Middle frontal gyrus (tissue), 1 donor: ENCODE data around the gene FOXI2.

ENCODE experiments used
- DNase-seq: peaks from one replicate; pipeline ENCODE4 v3.0.0-alpha.2; 2015; ENCODE audit warnings: low spot score; ENCODE audit errors: extremely low spot score

The FOXI2 gene

GRCh38 chr10:127736915-127737562 lies at the start of gene FOXI2:
TSS of gene FOXI2 (plus strand) at chr10:127737185. CDS start at chr10:127737274, 89 bp downstream.
- no peak for DNase-seq

DNA sequence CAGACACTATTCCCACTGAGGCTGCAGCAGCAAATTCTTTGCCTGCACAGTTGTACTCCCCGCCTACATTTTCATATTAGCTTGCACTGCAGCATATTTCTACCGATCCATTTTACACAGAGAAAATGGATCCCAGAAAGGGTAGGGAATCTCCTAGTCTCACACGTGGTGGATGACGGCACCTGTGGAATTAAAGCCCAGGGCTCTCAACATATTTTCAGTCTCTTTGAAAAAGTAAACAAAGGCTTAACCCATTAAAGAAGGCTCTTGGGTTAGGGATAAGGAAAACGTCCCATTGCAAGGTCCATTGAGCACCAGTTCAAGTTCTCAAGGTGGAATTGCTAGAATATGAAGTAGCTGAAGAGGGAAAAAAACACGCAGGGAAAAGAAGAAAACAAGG lies 49.4 kb upstream of the FOXI2 start:
- DNase-seq: no peak

DNA sequence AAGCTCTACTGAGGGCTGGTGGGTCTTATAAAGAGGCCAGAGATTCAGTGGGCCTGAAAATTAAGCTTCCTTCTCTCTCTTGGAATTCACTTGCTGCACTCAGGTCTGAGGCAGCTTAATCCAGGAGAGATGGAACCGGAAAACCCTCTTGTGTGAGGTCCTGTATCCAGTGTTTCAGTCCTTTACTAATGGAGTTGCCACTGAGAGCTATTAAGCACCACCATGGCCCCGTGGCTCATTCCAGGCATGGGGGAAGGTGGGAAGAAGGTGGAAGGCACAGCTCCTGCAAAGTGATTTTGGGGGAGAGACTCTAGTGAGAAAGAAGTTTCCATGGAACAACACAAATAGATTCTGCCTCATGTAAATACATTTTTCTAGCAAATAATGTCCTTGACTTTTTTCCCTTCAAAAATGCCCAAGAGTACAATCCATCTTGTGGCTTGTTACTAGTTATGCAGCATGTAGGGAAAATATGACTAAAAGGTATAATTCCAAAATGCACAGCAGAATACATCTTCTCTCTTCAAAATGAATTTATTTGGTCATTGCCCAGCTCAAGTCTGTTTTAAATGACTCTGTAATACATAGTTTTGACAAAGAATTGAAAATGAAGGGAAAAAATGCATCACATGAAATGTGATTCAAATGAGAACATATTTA lies 46.7 kb upstream of the FOXI2 start:
- no peak for DNase-seq

- no peak for DNase-seq
Measured at GRCh38 chr10:127694580-127695193, 42.3 kb upstream of the FOXI2 start.

DNA sequence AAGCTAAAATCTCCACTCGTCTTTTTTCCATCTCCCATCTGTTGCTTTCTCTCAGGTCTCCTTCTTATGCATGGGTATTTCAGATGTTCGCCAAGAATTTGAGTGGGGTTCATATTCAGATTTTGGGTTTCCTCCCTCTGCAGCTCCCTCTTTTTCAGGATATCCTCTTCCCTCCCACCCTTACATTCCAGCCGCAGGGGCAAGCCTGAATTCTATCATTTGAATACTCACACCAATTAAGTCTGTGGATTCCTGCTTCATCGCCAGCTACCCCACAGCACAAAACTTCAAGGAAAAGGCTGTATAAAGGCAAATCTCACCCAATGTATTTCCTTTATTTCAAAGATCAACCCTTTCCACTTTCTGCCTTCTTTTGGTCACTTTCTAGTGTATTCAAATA lies 41.6 kb upstream of the FOXI2 start:
- DNase-seq: no peak

- no peak for DNase-seq
Measured at GRCh38 chr10:127698886-127699285, 38.1 kb upstream of the FOXI2 start.

GRCh38 chr10:127699311-127699710 lies 37.7 kb upstream of the FOXI2 start:
- DNase-seq: no peak

DNA sequence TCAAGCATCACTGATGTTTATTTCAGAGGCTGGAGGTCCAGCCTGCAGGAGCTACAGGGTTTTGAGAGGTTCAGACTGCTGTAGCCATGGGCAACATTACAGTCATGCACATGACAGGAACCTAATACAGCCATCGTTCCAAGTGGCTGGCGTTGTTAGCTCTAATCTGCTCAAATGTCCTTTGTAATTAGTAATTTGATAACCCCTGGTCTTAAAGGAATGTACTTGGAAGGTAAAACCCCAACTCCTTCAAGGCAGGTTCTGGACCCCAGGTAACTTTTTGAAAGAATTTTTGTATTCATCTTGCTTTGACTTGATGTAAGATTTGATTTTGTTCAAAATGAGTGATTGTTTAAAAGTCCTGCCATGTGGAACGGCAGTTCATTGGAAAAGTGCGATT lies 34.7 kb upstream of the FOXI2 start:
- no peak for DNase-seq

DNA sequence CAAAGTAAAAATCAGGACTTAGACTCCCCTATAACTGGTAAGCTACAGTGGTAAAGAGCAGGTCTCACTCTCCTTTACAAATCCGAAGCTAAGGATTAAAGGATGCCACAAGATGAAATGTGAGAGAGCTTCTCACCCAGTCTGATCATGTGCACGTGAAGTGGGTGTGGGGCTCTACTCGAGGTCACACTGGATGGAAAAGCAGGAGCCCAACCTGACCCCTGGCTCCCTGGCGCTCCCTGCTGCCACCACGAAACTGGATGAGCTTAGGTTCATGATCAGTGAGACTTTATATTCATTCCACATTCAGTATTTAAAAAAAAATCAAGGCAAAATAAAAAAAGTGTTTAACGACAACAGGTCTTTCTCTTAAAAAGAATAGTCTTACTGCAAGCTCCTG lies 21.7 kb upstream of the FOXI2 start:
- no peak for DNase-seq

DNA sequence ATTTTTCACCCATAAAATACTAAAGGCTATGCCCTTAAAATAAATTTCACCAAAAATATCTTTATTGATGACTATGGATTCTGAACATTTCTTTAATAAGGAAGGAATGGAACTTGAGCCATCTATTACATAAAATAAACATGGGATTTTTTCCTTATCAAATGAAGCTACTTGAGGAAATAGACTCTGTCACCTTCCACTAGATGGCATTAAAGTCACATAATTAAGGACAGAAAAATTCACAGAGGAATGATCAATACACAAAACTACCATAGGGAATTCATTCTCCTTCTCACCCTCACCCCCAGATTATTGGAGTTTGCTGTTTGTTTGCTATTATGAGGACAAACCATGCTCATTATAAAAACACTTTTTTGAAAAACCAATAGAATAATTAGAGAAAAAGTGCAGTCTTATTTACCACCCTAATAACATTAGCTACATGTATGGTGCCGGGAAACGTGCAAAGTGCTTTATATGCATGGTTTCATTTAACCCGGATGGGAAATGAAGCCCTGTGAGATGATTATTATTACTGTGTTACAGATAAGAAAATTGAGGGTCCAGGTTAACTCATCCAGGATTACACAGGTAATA lies 21.1 kb upstream of the FOXI2 start:
- no peak for DNase-seq

DNA sequence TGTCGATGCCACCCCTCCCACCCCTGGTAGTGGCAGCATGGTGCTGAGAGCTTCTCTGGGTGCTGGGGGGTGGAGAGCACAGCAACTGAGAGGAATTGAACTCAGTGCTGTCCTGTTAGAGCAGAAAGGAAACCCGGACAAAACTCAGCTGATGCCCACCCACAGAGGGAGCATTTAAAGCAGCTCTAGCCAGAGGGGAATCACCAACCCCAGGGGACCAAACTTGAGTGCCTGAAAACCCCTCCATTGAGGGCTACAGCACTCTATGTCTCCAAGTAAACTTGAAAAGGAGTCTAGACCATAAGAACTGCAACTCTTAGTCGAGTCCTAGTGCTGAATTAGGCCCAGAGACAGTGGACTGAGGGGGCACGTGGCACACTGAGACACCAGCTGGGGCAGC lies 16.8 kb upstream of the FOXI2 start:
- no peak for DNase-seq

DNA sequence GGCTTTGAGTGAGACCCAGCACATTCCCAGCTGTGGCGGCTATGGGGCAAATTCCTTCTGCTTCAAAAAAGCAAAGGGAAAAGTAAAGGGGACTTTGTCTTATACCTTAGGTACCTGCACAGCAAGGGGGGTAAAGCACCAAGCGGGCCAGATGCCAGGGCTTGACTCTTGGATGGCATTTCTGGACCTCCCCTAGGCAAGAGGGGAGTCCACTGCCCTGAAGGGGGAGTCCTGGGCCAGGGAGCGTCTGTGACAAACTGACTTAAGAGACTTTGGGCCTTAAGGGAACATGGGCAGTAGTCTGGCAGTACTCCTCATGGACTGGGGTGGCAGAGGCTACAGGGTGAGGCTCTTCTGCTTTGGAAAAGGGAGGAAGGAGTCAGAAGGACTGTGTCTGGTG lies 16.1 kb upstream of the FOXI2 start:
- DNase-seq: no peak

DNA sequence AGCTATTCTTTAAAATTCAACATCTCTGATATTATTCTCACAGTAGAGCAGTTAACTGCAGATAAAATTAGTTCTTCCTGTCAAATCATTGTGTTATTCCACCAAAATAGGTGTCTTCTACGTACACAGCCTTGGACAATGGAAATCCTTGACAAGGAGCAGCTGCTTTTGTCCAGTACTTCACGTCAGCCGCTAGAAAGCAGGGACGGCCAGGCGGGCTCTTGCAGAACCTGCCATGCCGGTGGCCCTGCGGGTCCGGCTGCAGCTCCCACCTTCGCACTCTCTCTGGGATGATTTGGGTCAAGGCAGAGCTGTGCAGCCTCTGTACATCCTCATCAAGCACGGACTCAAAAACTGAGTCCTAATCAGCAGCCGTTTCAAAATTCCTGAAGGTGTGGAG lies 2.2 kb upstream of the FOXI2 start:
- no peak for DNase-seq

DNA sequence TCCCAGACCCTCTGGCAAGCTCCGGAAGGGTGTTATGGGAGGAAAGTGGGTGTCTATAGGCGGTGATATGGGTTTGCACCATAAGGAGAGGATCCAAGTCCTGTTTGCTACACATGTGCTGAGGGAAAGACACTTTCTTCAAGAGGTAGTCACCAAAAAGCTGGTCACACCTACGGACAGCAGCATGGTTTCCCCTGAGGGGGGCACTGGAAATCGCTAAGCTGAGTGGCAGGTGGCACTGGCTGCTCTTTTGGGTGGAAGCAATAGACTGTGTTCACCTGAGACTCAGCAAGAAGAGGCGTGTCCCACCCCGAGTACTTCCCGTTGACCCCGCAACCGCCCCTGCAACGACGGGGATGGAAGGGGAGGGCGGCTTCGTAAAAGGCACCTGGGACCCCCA lies 1.8 kb upstream of the FOXI2 start:
- DNase-seq: no peak

GRCh38 chr10:127735723-127736221 lies 1.2 kb upstream of the FOXI2 start:
- no peak for DNase-seq

GRCh38 chr10:127736222-127736914 lies 617 bp upstream of the FOXI2 start:
- DNase-seq: no peak

DNA sequence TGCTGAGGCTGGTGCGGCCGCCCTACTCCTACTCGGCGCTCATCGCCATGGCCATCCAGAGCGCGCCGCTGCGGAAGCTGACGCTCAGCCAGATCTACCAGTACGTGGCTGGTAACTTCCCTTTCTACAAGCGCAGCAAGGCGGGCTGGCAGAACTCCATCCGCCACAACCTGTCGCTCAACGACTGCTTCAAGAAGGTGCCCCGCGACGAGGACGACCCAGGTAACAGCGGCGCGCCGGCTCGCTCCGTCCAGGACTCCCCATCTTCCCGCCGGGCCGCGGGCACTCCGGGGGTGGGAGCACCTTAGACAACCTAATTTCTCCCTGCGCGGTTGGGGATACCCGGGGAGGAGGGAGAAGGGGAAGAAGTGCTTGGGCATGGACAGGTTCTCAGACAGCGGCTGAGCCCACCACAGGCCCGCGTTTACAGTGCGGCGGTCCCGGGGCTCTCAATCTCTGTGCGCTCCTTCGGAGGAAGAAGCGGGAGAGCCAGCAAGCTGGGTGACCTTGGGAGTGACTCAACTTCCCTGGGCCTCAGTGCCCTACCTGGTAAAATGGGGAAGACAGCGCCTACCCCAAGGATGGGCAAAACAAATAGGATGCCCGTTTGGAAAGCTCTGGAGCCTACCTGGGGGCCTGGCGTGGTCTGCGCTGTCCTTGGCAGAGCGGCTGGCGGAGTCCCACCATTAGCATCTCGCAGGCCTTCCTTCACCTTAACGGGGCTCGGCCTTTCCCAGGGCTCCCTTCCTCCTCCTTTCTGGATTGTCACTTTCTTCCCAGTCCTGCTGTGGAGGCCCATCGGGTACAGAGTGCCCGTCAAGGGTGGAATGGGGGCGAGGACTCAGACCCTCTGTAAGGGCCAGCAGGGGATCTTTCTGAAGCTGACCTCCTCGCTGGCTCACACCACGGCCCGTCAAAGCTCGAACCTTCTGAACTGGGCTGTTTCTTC lies 852 bp downstream of the FOXI2 start:
- no peak for DNase-seq

- DNase-seq: no peak
Measured at GRCh38 chr10:127738512-127739424, 1.8 kb downstream of the FOXI2 start.

GRCh38 chr10:127739908-127740307 lies 2.9 kb downstream of the FOXI2 start:
- no peak for DNase-seq

- DNase-seq: no peak
Measured at GRCh38 chr10:127740596-127740995, 3.6 kb downstream of the FOXI2 start.
